Spinal cord (tissue), 10 donors: ENCODE data around the gene CFAP126. TPM values are rescaled to one million over a fixed set of nuclear protein-coding genes. Genes with fewer than 3 reads are reported as not detected.
"Not testable (repeated sequence)": the region's sequence is repeated elsewhere in the genome, so short reads cannot be mapped to it uniquely, and the experiment has no call there.

Source experiments
- DNase-seq, 6 donors: peaks; one replicate each; pipeline versions ENCODE4 v3.0.0 to v3.0.0-alpha.2; 2013 to 2015; ENCODE audit warnings: low spot score in 6 of 6, low read depth in 4 of 6
- H3K27ac ChIP-seq: one replicate; pipeline ENCODE4 v1.5.1; 2013; ENCODE audit warnings: low read depth, low read length, control low read depth
- H3K27me3 ChIP-seq: one replicate; pipeline ENCODE4 v1.6.1; 2013; ENCODE audit warnings: low read length; ENCODE audit not compliant: control insufficient read depth, insufficient read depth
- H3K36me3 ChIP-seq: one replicate; pipeline ENCODE4 v1.6.1; 2013; ENCODE audit warnings: low read length; ENCODE audit not compliant: control insufficient read depth, insufficient read depth
- H3K4me1 ChIP-seq: one replicate; pipeline ENCODE4 v1.6.1; 2013; ENCODE audit warnings: low read length; ENCODE audit not compliant: control insufficient read depth, insufficient read depth
- H3K4me3 ChIP-seq: one replicate; pipeline ENCODE4 v1.5.1; 2013; ENCODE audit warnings: low read depth, low read length, control low read depth
- H3K9me3 ChIP-seq: one replicate; pipeline ENCODE4 v1.6.1; 2013; ENCODE audit warnings: low read length; ENCODE audit not compliant: control insufficient read depth, insufficient read depth
- WGBS: methylation state at CpG from one replicate; pipeline ENCODE4 v1.1.5; 2013; ENCODE audit warnings: missing lambda C conversion rate; ENCODE audit not compliant: insufficient coverage; 5-methylcytosine and 5-hydroxymethylcytosine counted together
- polyA plus RNA-seq, 2 donors: library from polyadenylated mRNA; unstranded; fragments of 120-200 nt; gene quantifications; one replicate each; pipeline ENCODE4 v1.2.1, GENCODE V29; 2013; ENCODE audit not compliant: insufficient read length in 2 of 2
- total RNA-seq, 2 donors: library from RNA; depleted of rRNA in 1 of 2; stranded (reverse); fragments of 120-200 nt in 1 of 2; fragments of >200 nt in 1 of 2; gene quantifications; one replicate each; pipeline versions ENCODE4 v1.2.3 to v1.2.4, GENCODE V29; 2013 to 2014
- donor health status: healthy.

Gene CFAP126
- total and polyA plus RNA-seq, 4 donors, result 2.3 to 39.3 (median 28.5) TPM

DNA sequence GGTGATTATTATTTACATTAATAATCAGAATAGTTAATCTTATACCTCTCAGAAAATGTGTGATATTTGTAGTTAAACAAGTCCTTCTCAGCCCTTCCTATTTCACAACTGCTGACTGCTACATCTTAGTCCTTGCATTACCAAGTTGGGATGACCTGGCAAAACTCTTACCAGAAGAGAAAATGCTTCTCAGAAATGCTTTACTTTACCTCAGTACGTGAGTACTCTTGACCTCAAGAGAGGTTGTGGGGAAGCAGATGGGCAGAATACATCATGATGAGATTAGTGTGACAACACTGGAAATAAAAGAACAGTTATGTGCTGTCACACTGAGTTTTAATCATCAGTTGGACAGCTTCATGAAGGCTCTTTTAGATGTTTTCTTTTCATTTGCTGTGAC lies 16.2 kb downstream of the CFAP126 start:
- Histone ChIP-seq H3K27me3 (no peaks in the 10 kb centered on the region), H3K9me3 (no peaks in the 10 kb centered on the region), H3K27ac (no peak overlapping the region), H3K4me1 (no peaks in the 10 kb centered on the region), H3K4me3 (no peak overlapping the region), H3K36me3 (peaks cover 5% of the 10 kb centered on the region)
- WGBS, result 80% methylated on average over 1 of the region's 1 CpG
- no peak for DNase-seq

DNA sequence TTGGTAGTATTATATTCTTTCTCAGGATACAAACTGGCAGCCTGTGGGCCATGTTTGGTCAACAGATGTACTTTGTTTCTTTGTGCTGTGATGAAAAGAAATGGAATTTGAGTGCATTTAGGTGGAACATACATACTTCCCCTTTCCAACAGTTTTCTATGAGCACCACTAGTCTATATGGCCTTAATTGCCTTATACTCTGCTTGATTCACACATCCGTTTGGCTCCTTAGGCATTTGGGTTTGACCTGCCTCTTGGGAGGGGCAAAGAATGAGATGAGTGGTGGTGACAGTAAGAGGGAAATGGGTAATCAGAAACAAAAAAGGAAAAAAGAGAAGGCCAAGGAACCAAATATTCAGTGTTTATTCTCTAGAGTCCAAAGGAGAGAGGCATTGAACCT lies 17.0 kb downstream of the CFAP126 start:
- H3K9me3 ChIP-seq, result no peaks in the 10 kb centered on the region
- no CpG with 5 or more reads among the region's 1 CpG for WGBS

DNA sequence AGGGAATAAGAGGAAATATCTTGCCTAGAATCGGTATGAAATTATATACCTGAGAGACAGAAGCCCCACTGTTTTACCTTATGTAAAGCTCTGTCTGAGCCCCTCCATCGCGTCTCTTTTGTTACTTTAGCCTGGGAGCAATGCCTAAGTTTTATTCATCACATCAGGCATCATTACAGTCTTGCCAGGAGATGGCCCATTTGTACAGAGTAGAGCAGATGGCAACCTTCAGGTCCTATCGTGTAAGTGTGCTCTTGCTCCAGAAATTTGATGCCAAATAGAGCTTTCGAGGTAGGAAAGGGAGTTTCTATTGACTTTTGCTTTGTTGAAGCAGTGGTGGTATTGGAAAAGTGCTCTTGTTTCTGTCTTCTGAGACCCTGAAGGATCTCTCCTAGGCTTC lies 24.9 kb downstream of the CFAP126 start:
- H3K27ac ChIP-seq, result no peak overlapping the region
- 80% methylated on average over 2 of the region's 5 CpGs for WGBS
- H3K4me1 ChIP-seq, result no peaks in the 10 kb centered on the region
- no peaks in the 10 kb centered on the region for H3K27me3 ChIP-seq
- DNase-seq, result peak in 2 of 6 donors; percentile 9 to 61
- H3K9me3 ChIP-seq, result no peaks in the 10 kb centered on the region
- H3K36me3 ChIP-seq, result peaks cover 25% of the 10 kb centered on the region
- no peak overlapping the region for H3K4me3 ChIP-seq

More for the DNA sequence above, 17.0 kb downstream of the CFAP126 start:
- DNase-seq, result no peak
- Histone ChIP-seq H3K36me3 (peaks cover 8% of the 10 kb centered on the region), H3K4me1 (no peaks in the 10 kb centered on the region), H3K27me3 (no peaks in the 10 kb centered on the region), H3K4me3 (no peak overlapping the region), H3K27ac (no peak overlapping the region)

DNA sequence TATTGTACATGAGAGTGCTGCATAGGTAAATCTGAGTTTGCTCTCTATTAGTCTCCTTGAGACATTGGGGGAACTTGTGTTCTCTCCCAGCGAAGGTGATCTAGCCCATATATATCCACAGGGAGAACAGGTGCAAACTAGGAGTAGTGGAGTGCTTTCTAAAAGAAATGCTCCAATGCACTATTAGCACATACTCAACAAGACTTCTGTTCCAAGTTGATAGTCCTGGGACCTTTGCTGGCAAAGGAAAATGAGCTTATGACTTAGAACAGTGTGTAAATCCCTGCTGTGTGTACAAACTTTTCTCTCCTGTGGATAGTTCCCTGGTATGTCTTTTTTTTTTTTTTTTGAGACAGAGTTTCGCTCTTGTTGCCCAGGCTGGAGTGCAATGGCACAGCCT lies 25.5 kb downstream of the CFAP126 start:
- Histone ChIP-seq H3K4me3 (no peak overlapping the region), H3K9me3 (no peaks in the 10 kb centered on the region), H3K36me3 (peaks cover 24% of the 10 kb centered on the region), H3K27ac (no peak overlapping the region), H3K27me3 (no peaks in the 10 kb centered on the region), H3K4me1 (no peaks in the 10 kb centered on the region)
- no CpG with 5 or more reads among the region's 2 CpGs for WGBS
- peak in 1 of 6 donors; percentile 54 for DNase-seq

DNA sequence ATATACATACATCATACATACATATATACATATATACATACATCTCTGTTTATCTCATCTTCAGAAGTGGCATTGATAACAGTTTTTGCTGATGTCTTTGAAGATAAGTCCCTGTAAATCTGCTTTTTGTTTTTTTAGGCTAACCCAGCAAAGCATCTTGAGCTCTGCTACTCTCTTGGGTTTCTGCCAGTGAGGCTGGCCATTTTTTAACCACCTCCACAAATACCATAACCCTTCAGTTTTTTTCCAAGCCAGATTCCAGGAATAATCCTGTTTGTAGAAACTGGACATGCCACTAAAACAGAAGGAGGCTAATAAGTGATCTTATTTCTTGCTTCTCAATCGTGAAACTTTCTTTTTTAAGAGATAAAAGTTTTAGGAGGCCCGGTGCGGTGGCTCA lies 31.9 kb downstream of the CFAP126 start:
- no peak overlapping the region for H3K27ac ChIP-seq
- 100% methylated on average over 3 of the region's 3 CpGs for WGBS
- no peaks in the 10 kb centered on the region for H3K9me3 ChIP-seq
- no peaks in the 10 kb centered on the region for H3K4me1 ChIP-seq
- no peak overlapping the region for H3K4me3 ChIP-seq
- H3K36me3 ChIP-seq, result peaks cover 42% of the 10 kb centered on the region
- no peak for DNase-seq
- no peaks in the 10 kb centered on the region for H3K27me3 ChIP-seq

DNA sequence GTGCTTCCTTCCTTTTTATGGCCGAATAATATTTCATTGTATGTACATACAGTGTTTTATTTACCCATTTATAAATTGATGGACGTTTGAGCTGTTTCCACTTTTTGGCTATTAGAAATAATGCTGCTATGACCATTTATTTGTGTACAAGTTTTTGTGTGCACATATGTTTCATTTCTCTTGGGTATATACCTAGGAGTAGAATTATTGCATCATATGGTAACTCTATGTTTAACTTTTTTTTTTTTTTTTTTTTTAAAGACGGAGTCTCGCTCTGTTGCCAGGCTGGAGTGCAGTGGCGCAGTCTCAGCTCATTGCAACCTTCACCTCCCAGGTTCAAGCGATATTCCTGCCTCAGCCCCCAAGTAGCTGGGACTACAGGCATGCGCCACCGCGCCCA lies 34.5 kb downstream of the CFAP126 start:
- H3K4me1 ChIP-seq, result no peaks in the 10 kb centered on the region
- no peak overlapping the region for H3K27ac ChIP-seq
- no peaks in the 10 kb centered on the region for H3K27me3 ChIP-seq
- H3K36me3 ChIP-seq, result peaks cover 44% of the 10 kb centered on the region
- WGBS, result 96% methylated on average over 6 of the region's 9 CpGs
- H3K9me3 ChIP-seq, result no peaks in the 10 kb centered on the region
- H3K4me3 ChIP-seq, result no peak overlapping the region
- no peak for DNase-seq

DNA sequence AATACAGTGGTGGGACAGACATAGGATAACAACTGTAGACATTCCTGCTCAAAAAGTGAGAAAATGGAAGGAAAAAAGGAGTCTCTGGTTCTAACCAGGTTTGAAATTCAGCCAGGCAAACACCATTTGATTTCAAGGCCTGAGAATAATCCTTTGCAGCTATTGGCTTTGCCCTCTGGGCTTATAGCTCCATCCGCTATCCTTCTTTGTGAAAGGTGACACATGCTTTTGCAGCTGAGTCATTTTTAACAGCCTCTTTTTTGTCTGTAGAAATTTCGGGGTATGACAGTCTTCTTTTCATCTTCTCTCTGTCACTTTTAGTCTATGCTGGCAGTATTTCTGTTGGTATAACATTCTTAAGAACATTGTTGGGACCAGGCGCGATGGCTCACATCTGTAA lies 37.3 kb downstream of the CFAP126 start:
- peaks cover 49% of the 10 kb centered on the region for H3K36me3 ChIP-seq
- WGBS, result 97% methylated on average over 2 of the region's 4 CpGs
- no peaks in the 10 kb centered on the region for H3K9me3 ChIP-seq
- no peak overlapping the region for H3K4me3 ChIP-seq
- no peak for DNase-seq
- no peaks in the 10 kb centered on the region for H3K27me3 ChIP-seq
- H3K4me1 ChIP-seq, result no peaks in the 10 kb centered on the region
- H3K27ac ChIP-seq, result no peak overlapping the region

DNA sequence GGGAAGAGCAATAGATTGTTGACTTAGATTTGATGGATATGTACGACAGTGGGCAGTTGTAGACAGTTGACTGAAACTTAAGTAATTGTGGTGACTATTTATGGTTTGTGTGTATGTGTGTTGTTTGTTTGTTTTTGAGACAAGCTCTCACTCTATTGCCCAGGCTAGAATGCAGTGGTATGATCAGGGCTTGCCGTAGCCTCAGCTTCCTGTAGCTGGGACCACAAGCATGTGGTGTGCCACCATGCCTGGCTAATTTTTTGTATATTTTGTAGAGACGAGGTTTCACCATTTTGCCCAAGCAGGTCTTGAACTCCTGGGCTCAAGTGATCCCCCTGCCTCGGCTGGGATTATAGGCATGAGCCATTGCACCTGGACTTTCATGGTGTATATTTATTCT lies 43.7 kb downstream of the CFAP126 start:
- DNase-seq, result no peak
- 100% methylated on average over 1 of the region's 4 CpGs for WGBS
- Histone ChIP-seq H3K36me3 (peaks cover 30% of the 10 kb centered on the region), H3K27me3 (no peaks in the 10 kb centered on the region), H3K27ac (no peak overlapping the region), H3K9me3 (no peaks in the 10 kb centered on the region), H3K4me1 (no peaks in the 10 kb centered on the region), H3K4me3 (no peak overlapping the region)

DNA sequence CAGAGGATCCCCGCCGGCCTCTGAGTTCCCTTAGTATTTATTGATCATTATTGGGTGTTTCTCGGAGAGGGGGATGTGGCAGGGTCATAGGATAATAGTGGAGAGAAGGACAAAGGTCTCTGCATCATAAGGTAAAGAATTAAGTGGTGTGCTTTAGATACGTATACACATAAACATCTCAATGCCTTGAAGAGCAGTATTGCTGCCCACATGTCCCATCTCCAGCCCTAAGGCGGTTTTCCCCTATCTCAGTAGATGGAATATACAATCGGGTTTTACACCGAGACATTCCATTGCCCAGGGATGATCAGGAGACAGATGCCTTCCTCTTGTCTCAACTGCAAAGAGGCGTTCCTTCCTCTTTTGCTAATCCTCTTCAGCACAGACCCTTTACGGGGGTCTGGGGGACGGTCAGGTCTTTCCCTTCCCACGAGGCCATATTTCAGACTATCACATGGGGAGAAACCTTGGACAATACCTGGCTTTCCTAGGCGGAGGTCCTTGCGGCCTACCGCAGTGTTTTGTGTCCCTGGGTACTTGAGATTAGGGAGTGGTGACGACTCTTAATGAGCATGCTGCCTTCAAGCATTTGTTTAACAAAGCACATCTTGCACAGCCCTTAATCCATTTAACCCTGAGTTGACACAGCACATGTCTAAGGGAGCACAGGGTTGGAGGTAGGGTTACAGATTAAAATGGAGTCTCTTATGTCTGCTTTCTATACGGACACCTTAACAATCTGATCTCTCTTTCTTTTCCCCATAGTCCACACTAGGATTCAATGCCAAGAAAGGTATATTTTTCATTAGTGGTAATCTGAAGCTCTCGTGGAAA lies 51.6 kb downstream of the CFAP126 start:
- 81% methylated on average over 6 of the region's 17 CpGs for WGBS
- not testable (repeated sequence) for H3K27me3 ChIP-seq, DNase-seq, H3K27ac ChIP-seq, H3K4me3 ChIP-seq, H3K36me3 ChIP-seq, H3K9me3 ChIP-seq
- peaks cover 19% of the 10 kb centered on the region for H3K4me1 ChIP-seq
